Loucy (cell line): ENCODE results near the gene PAX7.
"Not testable (repeated sequence)": the region's sequence is repeated elsewhere in the genome, so short reads cannot be mapped to it uniquely, and the experiment has no call there.

ENCODE experiments used
- H2AFZ ChIP-seq: fragments of 200-600 bp; sonication (generic); 2 replicates; pipeline ENCODE4 v1.6.0; 2016; ENCODE audit warnings: antibody characterized with exemption, mild to moderate bottlenecking, low read length, moderate library complexity
- H3F3A ChIP-seq: fragments of 200-600 bp; 2 replicates; pipeline ENCODE4 v1.6.0; 2016; ENCODE audit warnings: antibody characterized with exemption, low read depth, mild to moderate bottlenecking
- H3K27me3 ChIP-seq: fragments of 200-600 bp; sonication (generic); 2 replicates; pipeline ENCODE4 v1.6.1; 2014; ENCODE audit warnings: low read length, mild to moderate bottlenecking; ENCODE audit not compliant: insufficient read depth, poor library complexity, severe bottlenecking
- H3K36me3 ChIP-seq: fragments of 200-600 bp; sonication (generic); 2 replicates; pipeline ENCODE4 v1.6.1; 2016; ENCODE audit warnings: low read length; ENCODE audit not compliant: insufficient read depth
- H3K4me1 ChIP-seq: fragments of 200-600 bp; sonication (generic); 2 replicates; pipeline ENCODE4 v1.5.1; 2014; ENCODE audit warnings: low read length, mild to moderate bottlenecking; ENCODE audit not compliant: insufficient read depth, poor library complexity, severe bottlenecking
- H3K4me2 ChIP-seq: fragments of 200-600 bp; sonication (generic); 2 replicates; pipeline ENCODE4 v1.6.0; 2014; ENCODE audit warnings: antibody characterized with exemption, low read length, low read depth, mild to moderate bottlenecking; ENCODE audit not compliant: poor library complexity, severe bottlenecking
- H3K4me3 ChIP-seq: fragments of 200-600 bp; sonication (generic); 2 replicates; pipeline ENCODE4 v1.5.1; 2014; ENCODE audit warnings: low read length, mild to moderate bottlenecking, mixed read lengths; ENCODE audit not compliant: poor library complexity, severe bottlenecking
- H3K79me2 ChIP-seq: fragments of 200-600 bp; sonication (generic); 2 replicates; pipeline ENCODE4 v1.6.1; 2014; ENCODE audit warnings: low read length; ENCODE audit not compliant: insufficient read depth
- H3K9ac ChIP-seq: fragments of 200-600 bp; sonication (generic); 2 replicates; pipeline ENCODE4 v1.6.0; 2014; ENCODE audit warnings: mild to moderate bottlenecking, low read depth, low read length, moderate library complexity; ENCODE audit not compliant: poor library complexity, severe bottlenecking
- H3K9me2 ChIP-seq: fragments of 200-600 bp; sonication (generic); replicated peaks from 2 replicates; pipeline ENCODE4 v1.6.1; 2016; ENCODE audit warnings: low read depth, low read length, mixed read lengths
- H3K9me3 ChIP-seq: fragments of 200-600 bp; sonication (generic); 2 replicates; pipeline ENCODE4 v1.6.1; 2014; ENCODE audit warnings: mild to moderate bottlenecking, antibody characterized with exemption, low read length, low read depth; ENCODE audit not compliant: insufficient read depth
- H4K20me1 ChIP-seq: fragments of 200-600 bp; sonication (generic); 2 replicates; pipeline ENCODE4 v1.6.0; 2014; ENCODE audit warnings: antibody characterized with exemption, low read length, mild to moderate bottlenecking; ENCODE audit not compliant: insufficient read depth, poor library complexity, severe bottlenecking
- EZH2phosphoT487 ChIP-seq: fragments of 200-600 bp; IDR thresholded peaks from 2 replicates; pipeline ENCODE4 v1.6.1; 2018; ENCODE audit warnings: antibody characterized with exemption, mild to moderate bottlenecking, moderate library complexity, borderline replicate concordance
- TF ChIP-seq, protein P1 (sequence below): fragments of 200-600 bp; sonication (generic); conservative IDR thresholded peaks from 2 replicates; pipeline ENCODE4 v1.5.1; 2014; ENCODE audit warnings: mild to moderate bottlenecking, antibody characterized with exemption, low read length

Gene PAX7

DNA sequence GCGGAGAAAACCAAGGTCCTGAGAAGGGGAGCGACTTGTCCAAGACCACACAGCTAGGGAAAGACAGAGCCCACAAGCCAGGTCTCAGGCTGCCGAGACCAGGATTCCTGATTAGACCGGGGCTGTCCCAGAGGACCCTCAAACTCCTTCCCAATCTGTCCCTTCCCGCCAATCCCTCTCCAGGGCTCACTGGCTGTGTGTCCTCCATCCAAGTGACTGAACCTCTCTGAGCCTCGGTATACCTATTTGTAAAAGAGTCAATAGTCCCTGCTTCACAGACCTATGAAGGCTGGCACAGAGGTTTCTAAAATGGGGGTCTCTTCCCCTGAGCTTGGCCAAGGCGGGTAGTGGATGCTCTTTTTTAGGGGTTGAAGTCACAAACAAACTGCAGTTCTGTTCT lies 56.6 kb downstream of the PAX7 start:
- H4K20me1 ChIP-seq, result no peaks in the 10 kb centered on the region
- H3K9me2 ChIP-seq, result no peaks in the 10 kb centered on the region
- no peak overlapping the region for H2AFZ ChIP-seq
- no peak overlapping the region for H3K4me3 ChIP-seq
- H3F3A ChIP-seq, result no peaks in the 10 kb centered on the region
- H3K9ac ChIP-seq, result no peak overlapping the region
- H3K27me3 ChIP-seq, result no peaks in the 10 kb centered on the region
- no peaks in the 10 kb centered on the region for H3K79me2 ChIP-seq
- TF ChIP-seq, protein P1, sequence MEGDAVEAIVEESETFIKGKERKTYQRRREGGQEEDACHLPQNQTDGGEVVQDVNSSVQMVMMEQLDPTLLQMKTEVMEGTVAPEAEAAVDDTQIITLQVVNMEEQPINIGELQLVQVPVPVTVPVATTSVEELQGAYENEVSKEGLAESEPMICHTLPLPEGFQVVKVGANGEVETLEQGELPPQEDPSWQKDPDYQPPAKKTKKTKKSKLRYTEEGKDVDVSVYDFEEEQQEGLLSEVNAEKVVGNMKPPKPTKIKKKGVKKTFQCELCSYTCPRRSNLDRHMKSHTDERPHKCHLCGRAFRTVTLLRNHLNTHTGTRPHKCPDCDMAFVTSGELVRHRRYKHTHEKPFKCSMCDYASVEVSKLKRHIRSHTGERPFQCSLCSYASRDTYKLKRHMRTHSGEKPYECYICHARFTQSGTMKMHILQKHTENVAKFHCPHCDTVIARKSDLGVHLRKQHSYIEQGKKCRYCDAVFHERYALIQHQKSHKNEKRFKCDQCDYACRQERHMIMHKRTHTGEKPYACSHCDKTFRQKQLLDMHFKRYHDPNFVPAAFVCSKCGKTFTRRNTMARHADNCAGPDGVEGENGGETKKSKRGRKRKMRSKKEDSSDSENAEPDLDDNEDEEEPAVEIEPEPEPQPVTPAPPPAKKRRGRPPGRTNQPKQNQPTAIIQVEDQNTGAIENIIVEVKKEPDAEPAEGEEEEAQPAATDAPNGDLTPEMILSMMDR, result no peak
- TF ChIP-seq EZH2phosphoT487, result no peak
- H3K4me1 ChIP-seq, result no peaks in the 10 kb centered on the region
- no peaks in the 10 kb centered on the region for H3K9me3 ChIP-seq
- no peaks in the 10 kb centered on the region for H3K36me3 ChIP-seq
- no peak overlapping the region for H3K4me2 ChIP-seq

DNA sequence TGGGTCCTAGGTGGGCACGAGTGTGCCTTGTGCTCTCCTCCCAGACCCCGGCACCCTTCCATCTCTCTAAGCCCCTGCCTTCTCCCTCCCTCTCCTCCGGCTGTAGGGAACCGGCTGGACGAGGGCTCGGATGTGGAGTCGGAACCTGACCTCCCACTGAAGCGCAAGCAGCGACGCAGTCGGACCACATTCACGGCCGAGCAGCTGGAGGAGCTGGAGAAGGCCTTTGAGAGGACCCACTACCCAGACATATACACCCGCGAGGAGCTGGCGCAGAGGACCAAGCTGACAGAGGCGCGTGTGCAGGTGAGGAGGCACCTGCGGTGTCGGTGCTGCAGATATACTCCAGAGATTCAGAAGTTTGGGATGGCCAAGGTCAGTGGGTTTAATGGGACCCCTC lies 61.0 kb downstream of the PAX7 start:
- Histone ChIP-seq H3K4me3 (no peak overlapping the region), H3K4me2 (no peak overlapping the region), H3K9me2 (no peaks in the 10 kb centered on the region), H2AFZ (no peak overlapping the region), H3K4me1 (no peaks in the 10 kb centered on the region), H3K27me3 (no peaks in the 10 kb centered on the region), H3K9ac (no peak overlapping the region), H4K20me1 (no peaks in the 10 kb centered on the region), H3K79me2 (no peaks in the 10 kb centered on the region), H3K9me3 (no peaks in the 10 kb centered on the region), H3F3A (no peaks in the 10 kb centered on the region), H3K36me3 (no peaks in the 10 kb centered on the region)
- TF ChIP-seq, protein P1, result no peak
- no peak for TF ChIP-seq EZH2phosphoT487

DNA sequence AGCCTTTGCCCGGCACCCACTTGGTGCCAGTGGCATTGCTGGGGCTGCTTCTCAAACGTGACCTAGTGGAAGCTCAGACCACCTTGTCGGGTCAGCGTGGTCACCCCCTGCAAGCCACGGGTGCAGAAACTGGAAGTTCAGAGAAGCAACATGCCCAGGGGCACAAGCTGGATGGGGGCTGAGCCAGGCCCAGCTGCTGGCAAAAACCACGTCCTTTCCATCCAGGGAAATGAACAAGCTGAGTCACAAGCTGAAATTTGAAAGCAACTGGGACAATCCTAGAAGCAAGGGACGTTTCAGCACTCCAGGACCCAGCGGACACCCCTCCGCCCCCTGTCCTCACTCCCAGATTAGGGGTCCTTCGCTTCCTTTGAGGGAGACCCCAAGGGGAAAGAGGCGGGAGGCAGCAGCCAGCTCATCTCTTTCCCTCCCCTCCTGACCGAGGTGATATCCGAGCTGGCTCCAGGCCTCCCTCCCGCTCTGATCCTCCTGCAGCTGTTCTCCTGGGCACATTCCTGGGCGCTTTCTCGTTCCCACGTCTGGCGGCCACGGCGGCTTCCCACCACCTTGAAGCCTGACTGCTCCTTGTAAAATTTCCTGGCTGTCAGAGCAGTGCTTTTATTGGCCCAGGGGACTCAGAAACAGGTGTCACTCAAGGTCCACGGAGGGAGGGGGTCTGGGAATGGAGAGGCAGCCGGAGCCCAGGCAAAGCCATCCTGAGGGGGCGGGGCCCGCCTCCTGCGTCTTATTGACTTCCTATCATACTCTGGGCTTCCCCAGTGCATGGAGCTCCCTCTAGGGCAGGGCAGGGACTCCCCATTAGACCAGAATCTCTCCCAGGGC lies 62.8 kb downstream of the PAX7 start:
- H2AFZ ChIP-seq, result no peak overlapping the region
- H3F3A ChIP-seq, result no peaks in the 10 kb centered on the region
- H3K27me3 ChIP-seq, result no peaks in the 10 kb centered on the region
- no peaks in the 10 kb centered on the region for H3K4me1 ChIP-seq
- no peaks in the 10 kb centered on the region for H3K9me3 ChIP-seq
- H4K20me1 ChIP-seq, result no peaks in the 10 kb centered on the region
- H3K9me2 ChIP-seq, result no peaks in the 10 kb centered on the region
- H3K36me3 ChIP-seq, result no peaks in the 10 kb centered on the region
- H3K79me2 ChIP-seq, result no peaks in the 10 kb centered on the region
- H3K4me3 ChIP-seq, result no peak overlapping the region
- no peak overlapping the region for H3K9ac ChIP-seq
- no peak overlapping the region for H3K4me2 ChIP-seq
- TF ChIP-seq, protein P1, result no peak
- no peak for TF ChIP-seq EZH2phosphoT487

DNA sequence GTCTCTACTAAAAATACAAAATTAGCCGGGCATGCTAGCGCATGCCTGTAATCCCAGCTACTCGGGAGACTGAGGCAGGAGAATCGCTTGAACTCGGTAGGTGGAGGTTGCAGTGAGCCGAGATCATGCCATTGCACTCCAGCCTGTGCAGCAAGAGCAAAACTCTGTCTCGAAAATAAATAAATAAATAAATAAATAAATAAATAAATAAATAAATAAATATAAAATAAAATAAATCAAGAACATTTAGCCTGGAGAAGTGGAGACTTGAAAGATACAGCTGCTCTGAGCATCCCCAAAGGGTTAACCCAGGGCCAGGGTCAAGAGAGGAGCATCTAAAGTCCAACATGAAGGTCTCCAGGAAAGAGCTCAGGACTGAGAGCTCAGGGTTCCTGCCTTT lies 63.6 kb downstream of the PAX7 start:
- H3K9me3 ChIP-seq, H3K9ac ChIP-seq, H3F3A ChIP-seq, H3K4me2 ChIP-seq, H3K79me2 ChIP-seq, H3K36me3 ChIP-seq, H3K9me2 ChIP-seq, H4K20me1 ChIP-seq, H3K4me3 ChIP-seq, H3K4me1 ChIP-seq, H2AFZ ChIP-seq, H3K27me3 ChIP-seq: not testable (repeated sequence)
